H4 (cell line): ENCODE data around the gene BUB1. TPM values are rescaled to one million over a fixed set of nuclear protein-coding genes. Genes with fewer than 3 reads are reported as not detected.
"Not testable (repeated sequence)": the region's sequence is repeated elsewhere in the genome, so short reads cannot be mapped to it uniquely, and the experiment has no call there.

ENCODE experiments used
- DNase-seq: peaks from one replicate; pipeline ENCODE4 v3.0.0-alpha.2; 2015; ENCODE audit warnings: low spot score
- total RNA-seq: library from RNA; depleted of rRNA; stranded (reverse); fragments of >200 nt; shearing (Covaris generic); gene quantifications from 2 replicates; pipeline ENCODE4 v1.2.3, GENCODE V29; 2014

The BUB1 gene
- total RNA-seq, 1 experiment from 2014 or later: 85.3 TPM

GRCh38 chr2:110690083-110690965, 12.5 kb upstream of the BUB1 start:
- no peak for DNase-seq

DNA sequence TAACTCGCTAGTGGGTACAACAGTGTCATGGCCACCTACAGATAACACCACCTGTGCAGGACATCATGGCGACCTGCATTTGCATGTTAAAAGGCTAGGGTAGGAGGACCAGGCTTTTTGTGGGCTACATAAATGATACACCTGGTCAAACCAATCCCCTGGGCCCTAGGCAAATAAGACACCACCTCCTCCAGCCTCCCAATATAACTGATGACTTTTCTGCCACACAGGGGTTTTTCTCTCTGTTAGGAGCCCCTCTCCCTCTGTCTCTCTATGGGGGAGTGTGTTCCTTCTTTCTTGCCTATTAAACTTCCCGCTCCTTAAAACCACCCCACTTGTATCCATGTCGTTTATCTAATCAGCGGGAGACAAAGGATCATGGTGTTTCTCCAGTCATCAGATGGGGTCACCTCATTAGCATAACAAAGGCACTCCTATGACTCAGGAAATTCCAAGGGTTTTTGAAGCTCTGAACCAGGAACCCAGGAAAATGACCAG, 10.8 kb upstream of the BUB1 start:
- peak; percentile 40 for DNase-seq

- DNase-seq: not testable (repeated sequence)
Measured at GRCh38 chr2:110687775-110688484, 10.1 kb upstream of the BUB1 start.

DNA sequence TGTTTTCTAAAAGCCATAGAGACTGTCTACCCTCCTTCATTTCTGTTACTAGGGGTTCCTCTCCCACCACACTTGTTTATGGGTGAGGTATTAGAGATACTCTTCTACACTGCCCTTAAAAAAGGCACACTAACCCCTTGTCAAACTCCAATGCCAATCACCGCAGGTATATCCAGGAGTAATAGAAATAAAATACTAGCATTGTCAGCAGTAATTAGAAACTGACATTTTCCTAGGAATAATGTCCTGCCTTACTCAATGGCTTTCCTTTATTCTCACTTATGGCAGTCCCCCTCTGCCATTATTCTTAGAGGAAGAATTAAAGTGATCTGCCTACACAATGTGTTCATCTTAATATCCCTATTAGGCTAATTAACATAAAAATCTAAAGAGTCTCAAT, 5.0 kb upstream of the BUB1 start:
- no peak for DNase-seq

DNA sequence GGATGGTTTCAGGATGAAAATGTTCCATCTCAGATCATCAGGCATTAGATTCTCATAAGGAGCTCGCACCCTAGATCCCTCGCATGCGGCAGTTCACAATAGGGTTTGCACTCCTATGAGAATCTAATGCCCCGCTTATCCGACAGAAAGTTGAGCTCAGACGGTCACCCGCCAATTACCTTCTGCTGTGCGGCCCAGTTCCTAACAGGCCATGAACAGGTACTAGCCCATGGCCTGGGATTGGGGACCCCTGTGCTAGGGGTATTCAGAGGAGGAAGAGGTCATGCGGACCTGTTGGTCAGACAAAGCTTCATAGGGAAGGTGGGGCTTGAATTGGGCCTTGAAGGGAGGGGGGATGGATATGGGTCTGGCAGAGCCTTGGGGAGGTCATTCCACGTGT, 4.4 kb upstream of the BUB1 start:
- DNase-seq: no peak

DNA sequence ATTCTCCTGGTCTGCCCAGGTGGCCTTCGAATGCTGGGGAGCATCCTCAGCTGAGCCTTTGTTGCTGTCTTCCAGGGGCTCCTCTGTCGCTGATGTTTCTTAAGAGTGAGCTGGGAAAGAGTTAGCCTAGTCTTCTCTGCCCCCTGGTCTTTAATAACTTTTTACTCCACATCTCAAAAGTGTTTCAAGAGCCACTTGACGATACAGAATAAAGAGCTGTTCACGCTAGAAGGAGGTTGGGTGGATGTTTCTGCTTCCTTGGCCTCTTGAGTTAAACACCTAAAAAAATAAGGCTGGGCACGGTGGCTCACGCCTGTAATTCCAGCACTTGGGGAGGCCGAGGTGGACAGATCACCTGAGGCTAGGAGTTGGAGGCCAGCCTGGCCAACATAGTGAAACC, 2.8 kb upstream of the BUB1 start:
- no peak for DNase-seq

GRCh38 chr2:110679865-110680264, 2.0 kb upstream of the BUB1 start:
- no peak for DNase-seq

GRCh38 chr2:110679337-110679707, 1.5 kb upstream of the BUB1 start:
- peak; percentile 45 for DNase-seq

- DNase-seq: no peak
Measured at GRCh38 chr2:110678457-110679336, 834 bp upstream of the BUB1 start.

- DNase-seq: no peak
Measured at GRCh38 chr2:110677080-110677479, 783 bp downstream of the BUB1 start.

DNA sequence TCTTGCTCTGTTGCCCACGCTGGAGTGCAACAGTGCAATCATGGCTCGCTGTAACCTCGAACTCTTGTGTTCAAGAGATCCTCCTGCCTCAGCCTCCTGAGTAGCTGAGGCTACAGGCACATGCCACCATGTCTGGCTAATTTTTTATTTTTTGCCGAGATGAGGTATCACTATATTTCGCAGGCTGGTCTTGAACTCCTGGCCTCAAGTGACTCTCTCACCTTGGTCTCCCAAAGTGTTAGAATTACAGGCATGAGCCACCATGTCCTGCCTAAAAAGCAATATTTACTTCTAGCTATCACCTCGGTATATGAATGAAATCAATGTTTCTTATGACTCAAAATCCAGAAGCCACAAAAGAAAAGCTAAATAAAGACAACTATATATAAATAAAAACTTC, 2.2 kb downstream of the BUB1 start:
- DNase-seq: no peak

DNA sequence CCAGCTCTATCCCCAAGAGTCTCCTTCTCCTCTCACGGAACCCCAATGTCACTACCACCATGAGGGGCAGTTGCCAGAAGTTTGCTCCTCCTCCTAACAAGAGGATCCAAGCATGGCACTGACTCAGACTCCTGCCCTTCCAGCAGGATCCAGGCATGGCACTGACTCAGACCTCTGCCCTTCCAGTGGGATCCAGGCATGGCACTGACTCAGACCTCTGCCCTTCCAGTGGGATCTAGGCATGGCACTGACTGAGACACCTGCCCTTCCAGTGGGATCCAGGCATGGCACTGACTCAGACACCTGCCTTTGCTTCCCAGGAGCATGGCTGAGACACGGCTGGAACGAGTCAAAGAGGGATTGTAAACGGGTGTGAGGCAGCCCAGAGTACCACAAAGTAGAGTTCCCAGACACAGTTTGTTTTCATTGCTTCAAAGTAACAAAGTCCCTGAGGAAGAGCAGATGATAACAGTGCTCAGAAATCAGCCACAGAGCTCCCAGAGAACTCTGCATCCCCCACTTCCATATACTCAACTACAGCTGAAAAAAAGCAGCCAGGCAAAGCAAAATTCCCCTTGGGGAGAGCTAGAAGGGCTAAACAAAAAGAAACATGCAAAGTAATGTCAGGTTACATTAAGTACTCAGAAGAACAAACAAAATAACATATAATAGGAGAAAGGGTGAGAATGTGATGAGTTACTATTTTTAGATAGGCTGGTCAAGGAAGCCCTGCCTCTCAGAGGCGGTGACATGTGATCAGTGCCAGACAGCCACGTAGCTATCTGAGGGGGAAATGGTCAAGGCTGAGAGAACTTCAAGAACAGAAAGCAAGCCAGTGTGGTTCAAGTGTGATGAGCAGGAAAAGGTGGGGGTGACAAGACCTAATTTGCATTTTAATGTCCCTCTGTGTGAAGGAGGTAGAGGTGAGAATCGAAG, 3.0 kb downstream of the BUB1 start:
- peak; percentile 15 for DNase-seq

- DNase-seq: no peak
Measured at GRCh38 chr2:110673201-110673600, 4.7 kb downstream of the BUB1 start.

DNA sequence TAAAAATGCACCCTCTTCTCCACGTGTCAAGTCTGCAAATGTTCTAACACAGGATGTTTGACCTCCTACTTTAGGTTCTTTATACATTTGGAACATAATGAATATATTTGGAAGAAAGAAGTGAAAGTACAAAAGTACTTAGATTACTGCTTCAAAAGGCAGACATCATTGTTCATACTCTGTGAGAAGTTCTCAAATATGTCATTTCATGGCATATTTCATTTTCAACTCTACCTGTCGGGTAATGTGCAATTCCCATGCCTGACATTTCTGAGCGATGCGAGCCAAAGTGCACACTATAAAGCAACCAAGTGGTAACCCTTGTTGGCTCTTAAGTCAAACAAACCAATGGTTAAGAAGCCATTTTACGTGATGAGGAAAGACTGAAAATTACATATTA, 7.0 kb downstream of the BUB1 start:
- no peak for DNase-seq

DNA sequence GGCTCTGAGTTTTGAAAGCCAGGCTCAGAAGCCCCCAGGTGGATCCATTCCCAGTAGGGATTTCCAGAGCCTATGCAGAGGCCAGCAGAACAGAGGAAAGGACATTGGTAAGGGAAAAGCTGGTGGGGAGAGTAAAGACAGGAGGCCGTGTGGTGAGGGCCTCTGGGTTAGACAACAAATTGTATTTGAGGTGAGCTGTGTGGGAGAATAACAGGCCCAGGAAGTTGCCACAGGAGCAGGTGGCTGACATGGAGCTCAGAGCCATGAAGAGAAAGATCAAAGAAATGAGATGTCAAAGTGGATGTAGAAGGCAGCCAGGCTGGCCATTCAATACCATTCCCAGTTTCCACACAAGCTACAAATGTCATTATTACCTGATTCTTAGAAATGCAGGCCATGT, 8.8 kb downstream of the BUB1 start:
- no peak for DNase-seq

GRCh38 chr2:110667071-110667470, 10.8 kb downstream of the BUB1 start:
- no peak for DNase-seq

GRCh38 chr2:110664135-110664534, 13.7 kb downstream of the BUB1 start:
- DNase-seq: no peak

DNA sequence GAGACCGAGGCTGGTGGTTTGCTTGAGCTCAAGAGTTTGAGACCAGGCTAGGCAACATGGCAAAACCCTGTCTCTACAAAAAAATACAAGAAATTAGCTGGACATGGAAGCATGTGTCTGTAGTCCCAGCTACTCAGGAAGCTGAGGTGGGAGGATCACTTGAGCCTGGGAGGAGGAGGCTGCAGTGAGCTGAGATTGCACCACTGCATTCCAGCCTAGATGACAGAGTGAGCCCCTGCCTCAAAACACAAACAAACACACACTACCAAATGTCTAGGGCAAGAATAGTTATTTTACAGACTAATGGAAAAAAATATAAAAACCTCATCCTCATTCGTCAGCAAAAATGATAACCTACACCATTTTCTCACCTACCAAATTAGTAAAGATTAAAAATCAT, 15.3 kb downstream of the BUB1 start:
- no peak for DNase-seq

- no peak for DNase-seq
Measured at GRCh38 chr2:110660558-110660957, 17.3 kb downstream of the BUB1 start.

GRCh38 chr2:110659248-110659647, 18.6 kb downstream of the BUB1 start:
- DNase-seq: no peak

DNA sequence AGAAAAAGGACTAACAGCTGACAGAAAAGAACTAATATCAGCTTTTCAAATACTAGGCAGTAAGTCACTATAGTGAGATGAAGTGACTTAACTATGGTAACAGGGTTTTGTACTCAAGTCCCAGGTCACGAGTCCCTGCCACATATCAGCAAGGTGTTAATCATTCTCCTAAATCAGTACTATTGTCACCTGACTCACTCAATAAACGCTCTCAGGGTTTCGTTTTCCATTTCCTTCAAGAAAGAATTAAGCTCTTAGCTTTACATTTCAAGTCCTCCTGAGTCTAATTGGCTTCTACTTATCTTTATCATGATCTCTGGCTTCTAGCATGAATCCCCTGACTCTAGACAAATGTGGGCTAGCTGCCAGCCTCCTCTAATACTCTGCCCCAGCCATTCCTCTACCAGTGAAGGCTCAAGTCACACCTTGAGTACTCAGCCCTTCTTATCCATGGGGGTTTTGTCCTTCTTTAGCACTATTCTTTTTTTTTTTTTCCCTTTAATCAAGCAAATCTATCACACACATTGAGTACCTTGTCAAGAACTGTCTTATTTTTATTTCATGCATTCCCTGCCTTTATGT, 20.0 kb downstream of the BUB1 start:
- DNase-seq: no peak
